DND-41 (cell line): ENCODE results near the gene ARSJ.

Source experiments
- CTCF ChIP-seq: IDR thresholded peaks from 2 replicates; pipeline ENCODE4 v1.5.1; 2012; ENCODE audit warnings: borderline replicate concordance, low read length, moderate library complexity, mild to moderate bottlenecking; ENCODE audit not compliant: poor library complexity, severe bottlenecking; ENCODE audit errors: extremely low read depth
- EZH2 ChIP-seq: IDR thresholded peaks from 3 replicates; pipeline ENCODE4 v1.6.1; 2012; ENCODE audit warnings: borderline replicate concordance, low read depth, mild to moderate bottlenecking, moderate library complexity, low read length, inconsistent platforms; ENCODE audit not compliant: severe bottlenecking

- TF ChIP-seq EZH2 (no peak), CTCF (no peak)
Measured at GRCh38 chr4:114021451-114021850, 42.0 kb upstream of the ARSJ start.
